HG02798 (cell line): ENCODE results near the gene ARHGAP15.
"Not testable (repeated sequence)": the region's sequence is repeated elsewhere in the genome, so short reads cannot be mapped to it uniquely, and the experiment has no call there.

ENCODE experiments used
- ATAC-seq: cut with Tn5 transposase; IDR thresholded peaks from one replicate; pipeline ENCODE4 v1.9.1; 2021; ENCODE audit warnings: mild to moderate bottlenecking; ENCODE audit not compliant: unreplicated experiment, poor library complexity

ARHGAP15 gene

GRCh38 chr2:143503280-143503679 is 374.1 kb downstream of the ARHGAP15 start:
- no peak for ATAC-seq

GRCh38 chr2:143504397-143504796 is 375.2 kb downstream of the ARHGAP15 start:
- no peak for ATAC-seq

- ATAC-seq = no peak
Observed at GRCh38 chr2:143505542-143505941, 376.3 kb downstream of the ARHGAP15 start.

GRCh38 chr2:143513081-143513480 is 383.9 kb downstream of the ARHGAP15 start:
- peak; percentile 72 for ATAC-seq

- no peak for ATAC-seq
Observed at GRCh38 chr2:143514413-143514812, 385.2 kb downstream of the ARHGAP15 start.

GRCh38 chr2:143515318-143515717 is 386.1 kb downstream of the ARHGAP15 start:
- ATAC-seq = no peak

- no peak for ATAC-seq
Observed at GRCh38 chr2:143519521-143519920, 390.3 kb downstream of the ARHGAP15 start.

- ATAC-seq = no peak
Observed at GRCh38 chr2:143521396-143521795, 392.2 kb downstream of the ARHGAP15 start.

- ATAC-seq = no peak
Observed at GRCh38 chr2:143522699-143523098, 393.5 kb downstream of the ARHGAP15 start.

GRCh38 chr2:143524119-143524553 is 394.9 kb downstream of the ARHGAP15 start:
- no peak for ATAC-seq

- no peak for ATAC-seq
Observed at GRCh38 chr2:143524559-143525401, 395.6 kb downstream of the ARHGAP15 start.

- no peak for ATAC-seq
Observed at GRCh38 chr2:143525402-143525860, 396.2 kb downstream of the ARHGAP15 start.

GRCh38 chr2:143526498-143526897 is 397.3 kb downstream of the ARHGAP15 start:
- ATAC-seq = no peak

- ATAC-seq = no peak
Observed at GRCh38 chr2:143528021-143528420, 398.8 kb downstream of the ARHGAP15 start.

- no peak for ATAC-seq
Observed at GRCh38 chr2:143529118-143529720, 400.0 kb downstream of the ARHGAP15 start.

GRCh38 chr2:143530758-143531157 is 401.5 kb downstream of the ARHGAP15 start:
- ATAC-seq = no peak

GRCh38 chr2:143532061-143532460 is 402.8 kb downstream of the ARHGAP15 start:
- no peak for ATAC-seq

GRCh38 chr2:143533846-143534245 is 404.6 kb downstream of the ARHGAP15 start:
- ATAC-seq = no peak

GRCh38 chr2:143535802-143536201 is 406.6 kb downstream of the ARHGAP15 start:
- ATAC-seq = no peak

GRCh38 chr2:143541899-143542298 is 412.7 kb downstream of the ARHGAP15 start:
- ATAC-seq = not testable (repeated sequence)

- ATAC-seq = no peak
Observed at GRCh38 chr2:143545059-143545948, 416.1 kb downstream of the ARHGAP15 start.
